GM19463 (cell line): ENCODE results near the gene IQSEC1.

Experiments used
- ATAC-seq: cut with Tn5 transposase; IDR thresholded peaks from one replicate; pipeline ENCODE4 v1.9.1; 2021; ENCODE audit warnings: mild to moderate bottlenecking, moderate library complexity; ENCODE audit not compliant: unreplicated experiment

The IQSEC1 gene

DNA sequence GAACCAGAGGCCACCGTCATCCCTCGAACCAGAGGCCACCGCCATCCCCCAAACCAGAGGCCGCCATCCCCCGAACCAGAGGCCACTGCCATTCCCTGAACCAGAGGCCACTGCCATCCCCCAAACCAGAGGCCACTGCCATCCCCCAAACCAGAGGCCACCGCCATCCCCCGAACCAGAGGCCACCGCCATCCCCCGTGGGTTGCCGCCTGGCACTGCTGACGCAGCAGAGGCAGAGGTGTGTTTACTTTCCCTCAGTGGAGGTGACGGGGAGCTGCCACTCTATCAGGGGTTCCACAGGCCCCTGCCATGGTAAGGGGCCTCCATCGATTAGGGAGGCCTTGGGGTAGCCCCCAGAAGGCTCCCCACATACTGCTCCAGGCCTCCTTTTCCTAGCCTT is 1.5 kb downstream of the IQSEC1 start:
- no peak for ATAC-seq

DNA sequence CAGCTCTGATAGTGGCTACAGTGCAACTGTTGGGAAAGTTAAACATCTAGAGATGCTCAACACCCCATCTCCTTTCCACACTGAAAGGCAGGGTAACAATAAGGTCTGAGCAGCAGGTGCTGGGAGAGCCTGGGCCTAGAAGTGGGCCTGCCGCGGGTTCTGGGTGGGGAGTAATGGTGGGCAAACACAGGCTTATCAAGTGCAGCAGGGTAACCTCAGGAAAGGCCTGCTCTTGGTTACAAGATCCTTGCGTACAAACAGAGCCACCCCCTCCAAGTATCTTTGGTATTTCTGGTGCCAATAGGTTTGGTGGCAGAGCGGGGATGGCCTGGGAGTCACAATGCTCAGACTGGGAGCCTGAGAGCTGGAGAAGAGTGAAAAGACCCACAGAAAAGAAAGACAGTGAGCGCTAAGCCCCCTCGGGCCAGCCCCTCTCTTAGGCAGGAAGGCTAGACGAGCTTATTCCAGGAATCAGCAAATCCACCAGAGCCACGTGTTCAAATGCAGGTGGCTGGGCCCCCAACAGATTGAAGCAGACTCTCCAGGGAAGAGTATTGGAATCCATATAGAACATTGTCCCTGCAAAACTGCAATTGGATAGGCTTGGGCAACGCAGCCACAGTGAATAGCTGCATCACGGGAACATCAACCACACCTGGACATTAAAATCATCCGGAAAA is 2.7 kb downstream of the IQSEC1 start:
- no peak for ATAC-seq

DNA sequence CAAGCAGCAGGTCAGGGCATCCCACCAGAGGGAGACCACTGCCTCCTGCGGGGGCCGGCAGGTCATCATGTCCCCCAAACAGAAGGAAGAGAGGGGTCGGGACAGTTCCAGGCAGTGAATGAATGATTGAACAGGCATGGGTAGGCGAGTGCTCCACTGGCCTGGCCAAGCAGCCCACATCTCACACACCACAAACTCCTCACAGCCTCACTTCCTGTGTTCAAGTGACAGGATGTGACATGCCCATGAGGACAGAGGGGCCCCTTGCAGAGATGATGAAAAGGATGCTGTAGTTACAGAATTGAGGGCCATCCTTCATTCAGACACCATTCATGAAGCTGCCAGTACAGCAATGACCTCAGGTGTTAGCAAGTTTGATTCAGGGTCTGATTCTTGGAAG is 3.7 kb downstream of the IQSEC1 start:
- peak; percentile 40 for ATAC-seq

DNA sequence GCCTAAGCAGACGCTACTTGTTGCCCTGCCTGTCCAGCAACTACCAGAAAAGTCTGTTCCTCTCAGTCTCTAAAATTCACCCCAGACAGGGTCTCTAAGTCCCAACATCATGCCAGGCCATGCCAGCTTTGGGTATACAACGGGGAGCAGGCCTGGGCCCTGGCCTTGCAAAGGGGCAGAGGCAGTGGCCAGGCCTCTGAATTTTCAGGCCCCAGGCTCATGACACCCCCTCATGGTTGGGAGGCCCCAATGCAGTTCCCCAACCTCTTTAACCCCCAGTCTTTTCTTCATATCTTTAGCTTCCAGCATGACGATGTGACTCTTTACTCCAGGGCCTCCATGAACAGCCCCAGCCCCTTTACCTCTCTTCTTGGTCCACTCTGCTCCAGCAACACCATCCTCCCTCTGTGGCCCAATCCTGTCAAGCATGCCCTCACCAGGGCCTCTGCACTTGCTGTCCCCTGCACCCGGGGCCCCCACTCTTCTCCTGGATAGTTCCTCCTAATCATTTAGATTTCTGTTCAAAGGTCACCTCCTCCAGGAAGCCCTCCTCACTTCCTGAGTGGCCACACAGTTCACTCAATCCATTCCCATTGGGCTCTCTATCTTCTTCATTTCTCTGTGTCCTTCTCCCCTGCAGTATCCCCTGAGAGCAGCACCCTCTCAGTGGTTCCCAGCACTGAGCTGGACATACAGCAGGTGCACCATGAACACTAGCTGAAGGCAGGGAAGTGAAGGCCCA is 4.8 kb downstream of the IQSEC1 start:
- ATAC-seq = no peak

DNA sequence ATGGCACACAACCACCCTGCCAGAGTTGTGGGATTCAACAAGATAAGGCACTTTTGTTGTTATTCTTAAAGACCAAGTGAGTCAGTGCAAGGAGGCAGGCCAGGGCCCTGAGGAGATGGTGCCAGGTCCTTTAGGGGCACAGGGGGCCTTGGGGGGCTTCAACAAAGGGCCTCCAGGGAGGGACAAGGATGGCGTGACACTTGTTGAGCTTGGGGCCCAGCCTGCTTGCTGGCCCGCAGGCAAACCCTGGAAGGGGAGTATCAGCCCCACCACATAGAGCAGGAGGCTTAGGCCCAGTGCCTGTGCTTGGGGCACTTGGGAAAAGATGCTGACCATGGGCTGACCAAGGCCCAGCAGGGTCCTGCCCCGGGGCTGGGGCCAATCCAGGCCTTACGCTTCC is 5.5 kb downstream of the IQSEC1 start:
- no peak for ATAC-seq

DNA sequence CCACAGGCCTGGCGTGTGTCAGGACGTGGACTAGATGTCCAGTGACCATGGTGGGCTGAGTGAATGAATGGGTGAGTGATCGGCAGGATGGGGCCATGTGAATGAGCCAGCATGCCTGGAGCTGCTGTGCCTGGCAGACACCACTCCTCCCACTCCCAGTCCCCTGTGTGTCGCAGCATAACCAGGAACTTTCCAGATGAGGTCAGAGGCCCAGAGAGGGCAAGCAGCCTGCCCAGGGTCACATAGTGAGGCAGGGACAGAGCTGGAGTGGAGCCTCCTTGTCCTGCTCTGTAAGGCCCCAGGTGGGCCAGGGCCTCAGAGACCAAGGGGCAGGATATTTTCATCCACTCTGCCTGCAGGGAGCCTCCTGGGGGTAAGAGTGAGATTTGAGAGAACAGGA is 6.4 kb downstream of the IQSEC1 start:
- no peak for ATAC-seq

DNA sequence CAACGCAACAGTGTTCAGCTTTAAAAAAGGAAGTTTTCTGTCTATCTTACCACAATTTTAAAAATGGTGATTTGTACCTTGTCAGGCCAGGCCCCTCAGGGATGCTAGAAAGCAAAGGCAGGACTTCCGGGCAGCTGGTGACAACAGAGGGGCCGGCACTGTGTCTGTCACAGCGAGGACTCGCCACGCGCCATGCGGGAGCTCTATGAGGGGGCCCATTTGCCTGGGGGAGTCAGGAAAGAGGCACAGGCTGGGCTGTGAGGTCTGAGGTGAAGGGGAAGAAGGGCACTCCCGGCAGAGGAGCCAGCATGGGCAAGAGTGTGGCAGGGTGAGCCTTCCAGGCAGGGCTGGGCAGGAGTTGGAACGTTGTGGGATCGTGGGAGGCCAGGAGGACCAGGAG is 7.0 kb downstream of the IQSEC1 start:
- no peak for ATAC-seq

DNA sequence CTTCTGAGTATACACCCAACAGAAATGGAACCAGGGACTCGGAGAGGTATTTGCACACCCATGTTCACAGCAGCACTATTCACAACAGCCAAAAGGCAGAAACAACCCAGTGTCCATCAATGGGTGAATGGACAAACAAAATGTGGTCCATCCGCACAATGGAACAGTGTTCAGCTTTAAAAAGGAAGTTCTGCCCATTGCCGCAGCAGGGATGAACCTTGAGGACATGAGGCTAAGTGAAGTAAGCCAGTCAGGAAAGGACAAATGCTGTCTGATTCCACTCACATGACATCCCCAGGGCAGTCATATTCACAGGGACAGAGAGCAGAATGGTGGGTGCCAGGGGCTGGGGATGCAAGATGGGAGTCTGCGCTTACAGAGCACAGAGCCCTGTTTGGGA is 7.5 kb downstream of the IQSEC1 start:
- no peak for ATAC-seq

DNA sequence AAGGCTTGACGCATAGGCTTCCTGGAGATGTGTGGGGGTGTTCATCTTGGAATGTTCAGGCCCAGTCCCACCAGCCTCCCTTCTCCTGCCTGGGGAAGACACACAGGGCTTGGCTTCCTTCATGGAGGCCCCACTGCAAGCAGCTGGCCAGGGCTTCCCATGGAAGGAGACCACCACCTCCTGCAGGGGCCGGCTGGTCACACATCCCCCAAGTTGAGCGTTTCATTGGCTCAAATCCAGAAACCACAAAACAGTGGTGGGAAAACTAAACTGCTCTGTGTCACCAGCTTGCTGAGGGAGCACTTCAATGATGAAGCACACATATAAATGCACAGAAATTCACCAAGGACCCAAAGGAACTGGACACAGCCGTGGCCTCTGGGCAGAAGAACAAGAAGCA is 8.3 kb downstream of the IQSEC1 start:
- ATAC-seq = no peak

DNA sequence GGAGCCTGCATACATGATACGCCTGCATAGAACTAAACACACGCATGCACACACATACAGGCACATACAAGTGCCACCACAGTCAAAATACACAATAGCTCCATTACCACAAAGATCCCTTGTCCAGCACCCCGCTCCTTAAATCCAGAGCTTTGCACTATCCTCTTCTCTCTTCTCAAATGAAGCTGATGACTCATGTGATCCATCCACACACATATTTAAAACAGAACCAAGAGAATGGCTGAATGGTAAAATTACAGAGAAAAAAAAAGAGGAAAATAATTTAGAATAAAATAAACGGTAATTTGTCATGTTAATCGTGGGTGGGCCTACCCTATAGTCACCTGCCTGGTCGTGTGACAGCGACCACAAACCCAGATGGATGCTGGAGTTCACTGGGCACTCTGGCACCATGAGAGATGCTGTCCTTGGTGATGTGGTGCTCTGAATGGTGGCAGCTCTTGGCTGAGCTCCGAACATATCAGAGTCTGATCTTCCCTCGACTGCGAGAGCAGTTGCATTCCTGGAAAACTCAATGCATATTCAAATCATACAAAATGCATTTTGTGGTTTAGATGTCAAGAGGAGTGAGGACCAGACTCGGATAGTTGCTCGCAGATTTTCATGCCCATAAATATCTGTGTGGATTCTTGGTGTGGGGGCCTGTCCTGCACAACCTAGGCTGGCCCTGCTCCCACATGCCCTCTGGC is 8.9 kb downstream of the IQSEC1 start:
- ATAC-seq = no peak

DNA sequence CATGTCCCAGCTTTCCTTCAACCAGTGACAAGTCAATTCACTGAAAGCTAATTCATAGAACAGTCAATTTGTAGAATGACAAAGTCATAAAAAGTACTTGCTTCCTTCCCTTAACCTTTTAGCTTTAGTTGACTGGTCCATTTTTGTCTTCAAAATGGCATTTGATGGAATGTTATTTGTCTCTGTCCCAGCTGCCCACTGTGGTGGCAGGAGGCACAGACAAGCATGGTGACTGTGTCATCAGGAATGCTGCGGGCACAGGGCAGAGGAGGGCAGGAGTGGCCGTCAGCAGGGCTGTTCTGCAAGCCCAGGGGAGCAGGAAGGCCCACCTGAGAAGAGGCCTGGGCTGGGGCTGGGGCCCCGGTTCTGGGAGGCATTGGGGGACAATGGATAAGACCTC is 10.0 kb downstream of the IQSEC1 start:
- no peak for ATAC-seq

DNA sequence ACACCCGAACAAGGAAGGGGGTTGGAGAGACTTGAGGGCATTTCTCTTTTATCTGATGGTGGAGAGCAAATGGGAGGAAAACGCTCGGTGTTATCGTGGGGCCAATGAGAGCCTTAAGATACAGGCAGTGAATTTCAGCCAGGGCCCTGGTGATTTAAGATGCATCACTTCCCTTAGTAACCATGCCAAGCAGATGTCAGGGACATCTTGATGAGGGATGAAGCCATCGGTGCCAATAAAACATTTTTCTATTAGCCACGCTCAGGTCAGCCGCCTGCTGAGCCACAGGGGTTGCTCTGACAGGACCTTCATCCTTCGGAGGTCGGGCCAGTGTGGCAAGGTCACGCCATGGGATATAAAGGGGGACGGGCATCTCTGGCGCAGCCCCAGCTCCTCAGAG is 10.6 kb downstream of the IQSEC1 start:
- ATAC-seq = no peak

DNA sequence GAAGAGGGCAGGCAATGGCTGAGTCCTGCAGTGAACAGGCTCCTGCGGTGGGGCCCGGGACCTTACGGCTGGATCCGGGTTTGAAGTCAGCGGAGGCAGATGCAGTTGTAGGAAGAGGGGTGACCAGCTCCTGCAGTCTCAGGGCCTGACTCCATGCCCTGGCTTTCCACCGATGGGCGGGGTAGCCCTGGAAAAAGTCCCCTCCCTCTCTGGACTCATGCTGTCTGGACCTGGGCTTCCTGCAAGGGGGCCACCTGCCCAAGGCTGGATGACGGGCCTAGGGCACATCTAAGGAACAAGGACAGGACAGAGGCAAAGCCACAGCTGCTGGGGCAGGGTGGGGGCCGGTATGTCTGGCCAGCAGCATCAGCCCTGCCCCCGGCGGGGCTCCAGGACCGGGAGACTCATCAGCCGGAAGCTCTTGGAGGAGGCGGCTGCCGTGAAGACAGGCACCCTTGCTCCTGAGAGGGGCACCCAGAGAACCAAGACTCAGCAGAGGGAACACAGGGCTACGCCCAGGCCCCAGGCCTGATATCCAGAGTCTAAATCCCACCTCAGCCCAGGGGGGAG is 12.8 kb downstream of the IQSEC1 start:
- ATAC-seq = no peak

DNA sequence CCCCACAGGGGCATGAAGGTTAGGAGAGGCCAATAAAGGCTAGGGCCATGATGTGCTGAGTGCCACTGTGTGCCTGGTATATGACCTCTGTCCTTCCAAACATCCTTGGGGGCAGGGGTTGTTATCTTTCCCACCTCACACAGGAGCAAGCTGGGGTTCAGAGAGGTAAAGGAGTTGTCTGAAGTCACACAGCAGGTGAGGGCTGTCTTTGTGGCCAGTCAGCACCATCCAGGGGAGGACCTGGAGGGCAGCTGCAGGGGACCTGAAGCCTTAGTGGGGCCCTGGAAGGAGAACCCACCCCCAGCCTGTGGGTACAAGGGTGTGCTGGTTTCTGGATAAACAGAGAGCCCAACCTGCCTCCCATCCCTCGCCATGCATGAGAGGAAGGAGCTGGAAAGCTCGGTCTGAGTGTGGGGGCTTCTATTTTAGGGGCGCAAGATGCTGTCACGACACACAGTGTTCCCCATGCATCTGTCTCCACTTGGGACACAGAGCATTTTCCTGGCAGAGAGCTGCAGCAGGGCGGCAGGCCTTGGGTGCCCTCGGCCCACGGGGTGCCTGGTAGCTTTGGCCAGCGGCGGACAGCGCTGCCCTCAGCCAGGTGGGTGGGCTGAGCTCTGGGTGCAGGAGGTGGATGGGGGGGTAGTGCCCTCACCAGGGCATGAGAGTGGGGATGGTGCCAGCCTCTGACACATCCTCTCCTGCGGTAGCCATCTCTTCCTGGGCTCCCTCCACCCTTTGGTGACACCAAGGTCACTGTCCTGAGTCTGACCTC is 14.7 kb downstream of the IQSEC1 start:
- ATAC-seq = no peak

DNA sequence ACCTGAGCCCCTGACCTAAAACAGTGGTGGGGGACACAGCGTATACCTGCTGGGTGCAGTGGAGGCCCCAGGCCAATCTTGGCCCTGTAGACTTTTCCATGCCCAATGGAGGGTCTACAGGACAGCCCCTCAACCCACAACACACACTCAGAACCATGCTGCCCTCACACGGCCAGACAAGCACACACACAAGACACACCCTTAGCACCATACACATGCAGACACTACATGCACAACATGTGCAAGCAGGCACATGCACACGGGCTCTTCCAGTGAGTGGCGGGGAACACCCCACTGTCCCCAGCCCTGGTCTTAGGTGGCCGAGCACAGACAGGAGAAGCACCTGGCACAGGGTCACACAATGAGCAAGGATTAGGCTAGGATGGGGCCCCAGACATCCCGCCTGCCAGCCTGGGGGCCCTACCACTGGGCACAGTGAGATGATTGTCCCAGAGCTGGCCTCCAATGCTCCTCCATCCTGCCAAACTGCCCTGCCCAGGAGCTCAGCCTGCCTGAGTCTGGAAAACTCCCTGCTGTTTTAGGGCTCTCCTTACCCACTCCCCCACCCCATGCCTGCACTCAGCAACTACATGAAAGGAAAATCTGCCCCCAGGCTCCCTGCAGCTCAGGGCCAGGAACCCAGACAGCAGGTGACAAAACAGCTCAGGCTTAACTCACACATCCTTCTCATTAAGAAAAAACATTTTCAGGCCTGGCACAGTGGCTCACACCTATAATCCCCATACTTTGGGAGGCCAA is 15.8 kb downstream of the IQSEC1 start:
- no peak for ATAC-seq

DNA sequence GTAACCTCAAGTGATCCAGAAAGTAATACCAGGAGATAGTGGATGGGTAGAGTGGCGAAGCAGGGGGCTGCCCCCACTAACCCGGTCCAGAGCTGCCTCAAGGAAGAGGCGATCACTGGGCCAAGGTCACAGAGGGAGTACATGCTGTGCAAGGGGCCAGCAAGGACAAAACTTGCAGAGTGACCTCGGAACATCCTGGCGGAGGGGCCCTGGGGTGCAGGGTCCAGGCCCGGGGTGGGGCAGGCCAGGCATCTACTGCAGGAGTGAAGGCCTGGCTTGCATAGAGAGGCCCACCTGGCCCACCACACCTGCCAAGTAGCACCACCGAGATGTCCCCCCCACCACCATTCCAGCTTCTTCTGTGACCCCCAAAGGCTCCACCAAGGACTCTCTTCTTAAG is 17.6 kb downstream of the IQSEC1 start:
- ATAC-seq = no peak

DNA sequence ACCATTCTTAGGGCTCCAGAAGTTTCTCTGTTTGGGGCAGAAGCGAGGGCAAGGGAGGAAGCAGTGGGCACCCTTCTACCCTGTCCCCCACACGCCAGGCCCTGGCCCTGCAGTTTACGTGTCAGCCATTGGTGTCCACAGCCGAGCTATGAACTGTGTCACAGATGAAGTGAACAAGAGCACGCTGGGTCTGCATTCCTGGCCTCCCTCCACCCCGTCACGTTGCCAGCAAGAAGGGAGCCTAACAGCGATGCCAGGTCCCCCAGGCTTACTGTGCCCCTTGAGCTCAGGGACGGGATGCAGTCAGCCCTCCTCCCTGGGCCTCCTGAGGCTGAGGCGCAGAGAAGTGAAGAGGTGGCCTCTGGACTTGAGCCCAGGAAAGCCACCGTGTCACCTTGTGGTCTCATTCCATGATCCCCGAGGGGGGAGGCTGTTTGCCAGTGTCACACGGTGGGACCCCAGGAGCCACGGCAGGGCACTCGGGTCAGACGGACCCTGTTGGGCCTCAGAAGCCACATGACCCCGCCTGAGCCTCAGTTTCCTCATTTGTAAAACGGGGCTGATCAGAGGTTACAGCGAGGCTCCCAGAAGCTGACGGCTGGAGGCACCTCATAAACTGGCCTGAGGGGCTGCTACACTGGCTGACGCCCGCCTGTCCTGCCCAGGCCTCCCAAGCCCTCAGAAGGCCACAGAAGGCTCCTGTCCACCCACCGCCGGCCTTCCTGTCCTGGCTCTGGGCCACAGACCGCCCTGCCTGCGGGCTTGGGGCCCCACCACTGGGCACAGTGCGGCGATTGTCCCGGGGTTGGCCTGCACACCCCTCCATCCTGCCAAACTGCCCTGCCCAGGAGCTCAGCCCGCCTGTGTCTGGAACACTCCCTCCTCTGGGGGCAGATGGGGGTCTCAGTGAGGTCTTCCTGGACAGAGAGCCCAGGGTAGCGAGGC is 18.6 kb downstream of the IQSEC1 start:
- no peak for ATAC-seq

DNA sequence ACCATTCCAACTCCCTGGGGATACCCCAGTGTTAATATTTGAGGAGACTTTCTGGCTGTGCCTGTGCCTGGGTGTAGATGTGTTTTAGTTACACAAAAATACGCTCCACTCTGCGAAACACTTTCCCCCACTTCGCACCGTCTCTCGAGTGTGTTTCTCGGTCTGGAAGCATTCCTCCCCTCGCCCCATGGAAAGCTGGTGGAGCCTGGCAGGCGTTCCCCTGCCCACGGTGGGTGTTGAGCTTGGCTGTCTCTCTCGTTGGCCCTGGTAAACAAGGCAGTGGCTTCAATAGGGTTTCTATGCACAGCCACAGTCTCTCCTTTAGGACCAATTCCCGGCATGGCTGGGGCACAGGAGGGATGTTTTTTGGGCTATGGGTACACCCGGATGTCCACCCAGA is 19.3 kb downstream of the IQSEC1 start:
- ATAC-seq = no peak

DNA sequence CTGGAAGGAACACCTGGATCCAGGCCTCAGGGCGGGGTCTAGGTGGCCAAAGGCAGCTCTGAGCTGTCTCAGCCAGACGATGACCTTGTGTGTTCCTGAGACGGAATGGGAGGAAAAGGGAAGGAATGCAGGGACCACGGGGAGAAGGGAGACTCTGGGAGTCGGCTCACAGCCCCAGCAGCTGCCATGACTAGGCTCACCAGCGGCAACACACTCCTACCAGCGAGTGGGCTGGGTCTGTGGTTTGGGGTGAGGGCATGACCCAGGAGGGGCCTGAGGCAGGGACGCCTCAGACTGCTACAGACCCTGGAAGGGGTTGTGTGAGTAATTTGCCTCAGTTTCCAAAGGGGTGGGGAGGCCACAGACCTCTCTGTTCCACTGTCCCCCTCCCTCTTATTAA is 19.8 kb downstream of the IQSEC1 start:
- ATAC-seq = no peak
